ENCODE data around the gene DOCK11.
A peak's percentile ranks its signal among the peaks of the same experiment; 100 is the strongest.

The DOCK11 gene

GRCh38 chrX:118630848-118631247, 135.2 kb downstream of the DOCK11 start:
- DNase-seq (ENCODE audit: low spot score), result no peak

DNA sequence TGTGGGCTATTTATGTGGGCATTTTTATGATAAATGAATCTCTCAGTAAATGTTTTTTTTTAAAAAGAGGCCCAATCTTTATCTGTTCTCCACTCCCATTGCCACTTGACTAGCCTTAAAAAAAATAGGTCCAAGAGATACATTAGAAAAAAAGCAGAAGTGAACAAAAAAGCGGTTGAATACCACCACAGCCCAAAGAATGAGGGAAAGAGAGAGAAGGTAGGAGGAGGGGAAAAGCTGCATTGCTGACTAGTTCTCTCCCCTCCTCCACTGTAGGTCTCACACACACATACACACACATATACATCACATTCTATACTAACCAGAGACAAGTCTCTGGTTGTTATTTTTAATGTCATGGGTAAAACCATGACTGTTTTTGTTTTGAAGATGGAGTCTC, 136.0 kb downstream of the DOCK11 start:
- peak; percentile 6 for DNase-seq (ENCODE audit: low spot score)

GRCh38 chrX:118632862-118633261, 137.2 kb downstream of the DOCK11 start:
- DNase-seq (ENCODE audit: low spot score), result peak; percentile 4

- no peak for DNase-seq (ENCODE audit: low spot score)
Measured at GRCh38 chrX:118633530-118633929, 137.9 kb downstream of the DOCK11 start.

DNA sequence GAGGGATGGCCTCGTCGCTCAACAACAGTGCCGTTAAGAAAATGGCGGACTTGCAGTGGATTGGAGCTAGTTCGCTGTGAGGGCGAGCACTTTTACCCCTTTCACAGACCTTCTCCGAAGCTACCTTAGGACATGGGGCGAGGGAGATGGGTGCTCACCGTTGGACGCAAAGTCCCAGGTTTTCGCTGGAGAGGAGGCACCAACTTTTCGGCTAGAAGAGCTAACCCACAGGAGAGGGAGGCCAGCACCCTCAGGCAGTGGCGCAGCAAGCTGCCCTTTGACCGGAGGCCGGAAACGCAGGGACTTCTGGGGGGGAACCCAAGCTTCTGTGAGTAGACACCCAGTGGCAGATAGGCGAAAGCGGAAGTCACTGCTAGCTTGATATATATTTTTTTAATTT, 138.7 kb downstream of the DOCK11 start:
- DNase-seq (ENCODE audit: low spot score), result no peak

- DNase-seq (ENCODE audit: low spot score), result no peak
Measured at GRCh38 chrX:118637997-118638396, 142.4 kb downstream of the DOCK11 start.

DNA sequence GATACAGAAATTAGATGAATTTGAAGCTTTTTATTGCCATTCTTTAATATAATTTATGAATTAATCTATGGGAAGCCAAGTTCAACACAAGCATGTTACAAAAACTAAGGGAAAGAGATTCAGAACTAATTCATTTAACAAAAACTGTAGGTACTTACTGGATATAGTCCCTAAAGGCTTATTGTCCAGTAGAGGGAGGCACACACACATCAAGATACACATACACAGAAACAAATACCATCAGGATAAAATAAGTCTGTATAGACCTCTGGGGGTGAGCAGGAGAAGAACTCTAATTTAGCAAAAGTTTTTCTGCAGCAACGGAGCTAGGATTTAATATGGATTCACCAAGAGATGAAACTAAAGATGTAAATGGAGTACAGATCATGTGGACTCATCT, 148.8 kb downstream of the DOCK11 start:
- no peak for DNase-seq (ENCODE audit: low spot score)

DNA sequence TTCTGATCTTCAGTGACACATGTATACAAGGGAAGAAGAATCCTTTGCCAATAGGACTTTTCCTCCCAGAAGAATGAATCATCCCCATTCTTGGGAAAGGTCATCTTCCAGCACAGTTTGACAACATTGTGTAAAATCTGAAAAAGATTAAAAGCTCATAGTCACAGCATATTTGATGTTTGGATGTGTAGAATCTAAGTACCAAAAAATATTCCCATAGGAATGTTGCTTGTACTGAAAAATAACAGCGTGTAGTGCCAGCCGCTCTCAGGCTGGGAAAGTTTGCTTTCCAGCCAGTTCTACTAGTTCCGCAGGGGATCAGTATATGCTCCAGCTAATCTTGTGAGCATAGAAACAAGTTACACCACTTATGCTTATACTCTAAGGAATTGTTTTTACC, 157.1 kb downstream of the DOCK11 start:
- DNase-seq (ENCODE audit: low spot score), result no peak

DNA sequence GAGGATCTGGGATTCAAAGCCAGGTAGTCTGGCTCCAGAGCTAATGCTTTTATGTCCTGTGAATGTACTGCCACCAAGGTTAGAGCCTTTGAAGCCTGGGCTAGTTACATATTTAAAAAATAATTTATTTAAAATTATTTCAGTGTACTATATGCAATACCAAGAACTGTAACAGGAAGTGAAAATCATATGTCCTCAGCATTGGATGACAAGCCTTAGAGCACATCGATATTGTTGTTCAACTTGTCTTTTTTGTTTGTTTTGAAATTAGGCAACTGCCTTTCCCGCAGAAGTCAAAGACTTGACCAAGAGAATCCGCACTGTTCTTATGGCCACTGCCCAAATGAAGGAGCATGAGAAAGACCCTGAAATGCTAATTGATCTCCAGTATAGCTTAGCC, 158.7 kb downstream of the DOCK11 start:
- DNase-seq (ENCODE audit: low spot score), result no peak

- no peak for DNase-seq (ENCODE audit: low spot score)
Measured at GRCh38 chrX:118655561-118656246, 160.1 kb downstream of the DOCK11 start.

DNA sequence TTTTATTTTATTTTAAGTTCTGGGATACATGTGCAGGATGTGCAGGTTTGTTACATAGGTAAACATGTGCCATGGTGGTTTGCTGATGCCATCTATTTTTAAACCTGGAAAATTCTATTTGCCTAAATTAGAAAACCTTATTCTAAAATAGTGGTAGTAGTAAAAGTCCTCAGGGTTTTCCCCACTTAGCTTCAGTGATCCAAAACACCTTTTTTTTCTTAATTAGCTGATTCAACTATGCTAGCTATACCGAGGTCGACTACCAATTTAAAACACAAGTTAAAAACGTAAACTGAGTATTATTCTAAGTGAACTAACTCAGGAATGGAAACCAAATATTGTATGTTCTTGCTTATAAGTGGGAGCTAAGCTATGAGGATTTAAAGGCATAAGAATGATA, 161.8 kb downstream of the DOCK11 start:
- no peak for DNase-seq (ENCODE audit: low spot score)

DNA sequence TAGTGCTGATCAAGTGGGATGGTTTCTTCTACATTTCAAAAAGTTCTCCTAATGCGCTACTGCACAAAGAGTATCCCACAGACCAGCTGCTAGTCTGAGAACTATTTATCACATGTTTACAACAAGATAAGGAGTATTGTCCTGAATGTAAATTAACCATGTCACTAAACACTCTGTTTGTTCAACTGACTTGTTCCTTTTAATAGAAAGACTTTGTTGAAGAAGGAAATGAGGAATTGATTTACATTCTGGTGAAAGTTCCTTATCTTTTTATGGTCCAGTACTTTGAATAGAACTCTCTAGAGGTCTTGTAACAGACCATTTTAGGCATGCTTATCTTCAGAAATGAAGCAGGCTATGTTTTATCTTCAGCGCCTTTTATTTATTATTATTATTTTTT, 164.5 kb downstream of the DOCK11 start:
- no peak for DNase-seq (ENCODE audit: low spot score)

- no peak for DNase-seq (ENCODE audit: low spot score)
Measured at GRCh38 chrX:118665204-118665603, 169.6 kb downstream of the DOCK11 start.

GRCh38 chrX:118666521-118666920, 170.9 kb downstream of the DOCK11 start:
- no peak for DNase-seq (ENCODE audit: low spot score)

DNA sequence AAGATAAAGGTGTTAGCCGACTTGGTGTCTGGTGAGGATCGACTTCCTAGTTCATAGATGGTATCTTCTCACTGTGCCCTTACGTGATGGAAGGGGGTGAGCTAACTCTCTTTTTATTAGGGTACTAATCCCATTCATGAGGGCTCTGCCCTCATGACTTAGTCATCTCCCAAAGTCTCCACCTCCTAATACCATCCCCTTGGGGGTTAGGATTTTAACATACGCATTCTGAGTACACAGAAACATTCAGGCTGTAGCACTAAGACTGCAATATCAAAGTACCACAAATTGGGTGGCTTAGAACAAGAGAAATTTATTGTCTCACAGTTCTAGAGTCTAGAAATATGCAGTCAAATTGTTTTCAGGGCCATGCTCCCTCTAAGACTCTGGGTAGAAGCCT, 173.8 kb downstream of the DOCK11 start:
- DNase-seq (ENCODE audit: low spot score), result no peak

- DNase-seq (ENCODE audit: low spot score), result no peak
Measured at GRCh38 chrX:118675326-118675965, 179.8 kb downstream of the DOCK11 start.

DNA sequence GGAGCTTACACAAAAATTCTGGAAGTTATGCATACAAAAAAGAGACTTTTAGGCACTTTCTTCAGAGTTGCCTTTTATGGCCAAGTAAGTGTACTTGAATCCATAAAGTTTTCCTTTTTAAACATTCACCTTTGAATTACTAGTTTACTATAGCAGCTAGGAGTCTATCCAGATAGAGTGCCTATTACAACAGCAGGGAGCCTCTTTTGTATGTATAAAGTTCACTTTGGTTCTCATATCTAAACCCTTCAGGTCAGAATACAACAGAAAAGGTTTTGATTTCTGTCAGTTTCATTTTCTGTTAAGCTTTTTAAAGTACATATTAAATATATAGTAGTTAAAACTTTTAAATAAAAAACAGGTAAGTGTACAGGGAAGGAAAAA, 180.3 kb downstream of the DOCK11 start:
- no peak for DNase-seq (ENCODE audit: low spot score)

DNA sequence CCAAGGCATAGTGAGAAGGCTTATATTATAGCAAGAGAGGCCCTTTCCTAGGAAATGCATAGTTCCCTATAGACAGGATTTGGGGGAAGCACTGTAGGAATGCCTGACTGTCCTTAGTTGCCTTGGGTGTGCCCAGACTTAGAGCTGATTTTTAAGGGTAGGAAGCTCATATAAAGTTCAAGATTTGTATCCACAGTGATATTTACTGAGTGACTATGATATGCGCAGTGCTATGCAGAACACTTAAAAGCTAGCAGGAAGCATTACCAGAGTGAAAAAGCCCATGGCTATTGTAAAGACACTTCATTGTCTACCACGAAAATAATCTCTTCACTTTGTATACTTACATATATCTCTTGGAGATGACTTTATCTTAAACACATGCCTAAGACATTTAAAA, 181.7 kb downstream of the DOCK11 start:
- DNase-seq (ENCODE audit: low spot score), result no peak

GRCh38 chrX:118679290-118679689, 183.7 kb downstream of the DOCK11 start:
- DNase-seq (ENCODE audit: low spot score), result no peak

DNA sequence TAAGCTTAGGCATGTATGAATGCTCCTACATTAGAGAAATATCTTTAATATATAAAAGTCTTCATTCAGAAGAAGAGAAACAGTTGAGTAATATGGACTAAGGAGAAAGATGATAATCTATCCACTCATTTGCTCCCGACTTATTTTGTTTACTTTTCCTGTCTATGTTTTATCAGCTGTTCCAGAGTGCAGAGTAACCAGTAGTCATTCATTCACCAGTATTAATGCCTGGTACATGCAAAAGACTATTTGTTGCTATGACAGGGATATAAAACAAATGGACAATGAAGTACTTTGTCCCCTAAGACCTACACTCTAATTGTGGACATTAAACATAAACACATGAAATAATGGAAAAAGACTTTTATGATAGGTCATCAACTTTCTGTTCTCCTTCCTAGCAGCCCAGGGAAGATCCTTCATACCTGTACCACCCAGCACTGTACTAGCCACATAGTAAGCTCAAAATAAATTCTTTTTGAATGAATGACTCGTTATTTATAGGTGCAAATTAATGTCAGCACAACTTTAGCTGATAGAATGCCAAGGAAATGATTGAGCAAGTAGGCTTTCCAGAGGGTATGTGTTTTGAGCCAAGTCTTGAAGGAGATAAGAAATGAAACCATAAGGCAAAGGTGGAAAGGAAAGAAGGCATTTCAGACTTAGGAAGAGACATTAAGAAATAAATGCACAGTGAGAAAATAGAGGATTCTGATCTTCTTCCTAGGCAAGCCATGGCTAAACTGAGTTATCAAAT, 186.8 kb downstream of the DOCK11 start:
- no peak for DNase-seq (ENCODE audit: low spot score)

- DNase-seq (ENCODE audit: low spot score), result no peak
Measured at GRCh38 chrX:118685393-118685792, 189.8 kb downstream of the DOCK11 start.

GRCh38 chrX:118688935-118689334, 193.3 kb downstream of the DOCK11 start:
- no peak for DNase-seq (ENCODE audit: low spot score)

DNA sequence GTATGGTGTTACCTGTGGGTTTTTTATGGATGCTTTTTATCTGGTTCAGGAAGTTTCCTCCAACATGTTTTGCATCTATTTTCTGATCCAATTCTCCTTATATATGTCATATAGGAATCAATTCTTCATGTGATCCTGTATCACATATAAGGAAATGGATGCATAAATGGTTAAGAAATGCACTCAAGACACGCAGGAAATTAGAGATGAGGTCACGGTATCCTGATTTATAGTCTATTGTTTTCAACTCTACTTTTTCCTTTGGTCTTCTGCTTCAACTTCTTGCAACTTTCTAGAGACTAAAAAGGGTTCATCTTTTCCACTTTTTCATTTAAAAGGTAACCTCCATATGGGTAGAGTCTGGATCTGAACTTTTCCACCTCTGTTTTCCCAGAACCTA, 198.2 kb downstream of the DOCK11 start:
- no peak for DNase-seq (ENCODE audit: low spot score)

All from germinal center (tissue), 1 donor.